Activated CD8-positive, alpha-beta memory T cell treated with anti-CD3 and anti-CD28 coated beads, Interleukin-2, amount 50 U/mL, for 24 hours (primary cell): ENCODE data around the gene TMEM183A.

ENCODE experiments used
- DNase-seq: peaks from one replicate; pipeline ENCODE4 v3.0.0-alpha.2; 2020; ENCODE audit errors: extremely low read depth

The TMEM183A gene

DNA sequence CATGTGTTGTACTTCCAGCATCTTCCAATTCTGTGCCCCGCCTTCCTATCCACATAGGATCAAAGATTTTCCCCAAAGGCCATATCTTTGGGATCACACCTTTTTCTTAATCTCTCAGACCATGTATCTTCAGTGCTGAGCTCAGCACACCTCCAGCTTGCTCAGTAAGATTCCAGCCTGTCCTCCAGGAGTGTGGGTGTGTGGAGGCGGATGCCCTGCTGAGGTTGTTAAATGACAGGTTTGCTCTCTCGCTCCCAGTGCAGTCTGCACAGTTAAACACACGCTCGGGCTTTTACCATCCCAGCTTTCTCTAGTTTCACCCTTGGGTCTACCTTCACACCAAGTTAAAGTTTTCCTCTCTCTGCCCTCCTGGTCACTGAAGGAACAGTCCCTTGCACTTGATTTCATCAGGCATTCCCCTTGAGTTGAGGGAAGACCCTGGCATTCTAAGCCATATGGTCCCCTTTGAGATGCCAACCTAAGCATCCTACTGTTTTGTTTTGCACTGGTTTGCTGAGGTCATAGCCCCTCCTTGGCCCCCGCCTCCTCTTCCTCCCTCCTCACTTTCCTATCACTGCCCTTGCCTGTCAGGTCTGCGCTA is 64.9 kb downstream of the TMEM183A start:
- no peak for DNase-seq

DNA sequence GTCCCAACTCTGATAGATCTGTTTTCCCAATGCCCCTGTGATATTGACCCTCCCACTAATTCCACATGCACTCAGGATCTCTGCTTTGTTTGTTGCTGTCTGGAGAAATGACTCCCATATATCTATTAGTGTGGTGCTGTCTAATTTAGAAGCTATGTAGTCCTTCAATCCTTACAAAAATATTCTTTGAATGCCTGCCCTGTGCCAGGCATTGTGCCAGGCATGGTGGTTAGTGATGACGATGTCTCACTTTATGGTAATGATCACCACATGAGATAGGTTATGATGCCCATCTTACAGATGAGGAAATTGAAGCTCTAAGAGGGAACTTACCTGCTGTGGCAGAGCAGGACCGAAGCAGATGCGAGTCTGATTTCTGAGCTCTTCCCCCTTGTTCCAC is 65.7 kb downstream of the TMEM183A start:
- no peak for DNase-seq

DNA sequence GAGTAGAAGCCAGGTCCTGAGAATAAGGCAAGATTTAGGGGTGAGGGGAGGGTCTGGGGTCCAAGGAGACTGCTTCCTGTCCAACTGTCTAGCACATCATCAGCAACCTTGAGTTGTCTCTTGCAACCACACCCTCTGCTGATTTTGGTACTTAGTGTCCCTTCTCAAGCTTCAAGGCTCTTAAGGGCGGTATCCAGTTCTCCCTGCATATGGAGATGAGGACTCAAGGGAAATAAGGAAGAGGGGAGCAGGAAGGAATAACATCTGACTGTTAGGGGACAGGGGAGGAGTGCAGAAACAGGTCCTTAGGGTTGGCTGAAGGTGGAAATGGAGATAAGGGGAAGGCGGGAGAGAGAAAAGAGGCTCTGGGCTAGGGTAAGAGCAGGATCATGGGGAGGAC is 66.3 kb downstream of the TMEM183A start:
- DNase-seq: no peak
